NK-92 (cell line): ENCODE data around the gene SSPN.

Source experiments
- DNase-seq: peaks from one replicate; lab custom pipeline; 2025; ENCODE audit not compliant: unreplicated experiment; lab: John Stamatoyannopoulos, UW

The SSPN gene

DNA sequence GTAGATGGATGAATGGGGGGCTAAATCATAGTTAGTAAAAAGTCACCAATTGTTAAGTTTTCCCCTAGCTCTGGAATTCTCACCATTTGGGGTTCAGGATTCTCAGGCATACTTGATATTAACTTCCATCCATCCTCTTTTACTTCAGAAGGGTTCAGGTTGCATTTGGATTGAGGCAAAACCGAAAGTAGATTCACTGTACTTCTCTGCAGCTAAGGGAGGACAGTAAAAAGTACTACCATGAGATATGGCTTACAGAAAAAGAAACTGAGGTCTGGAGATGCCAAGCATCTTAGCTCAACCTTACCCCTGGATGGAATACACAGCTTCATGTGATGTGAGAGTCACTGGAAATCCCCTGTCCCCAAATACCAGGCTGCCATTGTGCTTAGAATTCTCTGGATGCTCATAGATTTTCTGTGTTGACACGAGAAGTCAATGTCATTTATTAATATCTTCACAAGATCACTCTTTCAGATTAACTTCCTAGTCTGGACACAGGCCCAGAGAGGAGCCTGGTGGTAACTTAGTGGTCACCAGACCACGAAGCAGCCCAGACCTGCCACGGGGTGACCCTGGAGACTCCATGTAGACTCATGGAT lies 87.1 kb downstream of the SSPN start:
- DNase-seq = no peak

DNA sequence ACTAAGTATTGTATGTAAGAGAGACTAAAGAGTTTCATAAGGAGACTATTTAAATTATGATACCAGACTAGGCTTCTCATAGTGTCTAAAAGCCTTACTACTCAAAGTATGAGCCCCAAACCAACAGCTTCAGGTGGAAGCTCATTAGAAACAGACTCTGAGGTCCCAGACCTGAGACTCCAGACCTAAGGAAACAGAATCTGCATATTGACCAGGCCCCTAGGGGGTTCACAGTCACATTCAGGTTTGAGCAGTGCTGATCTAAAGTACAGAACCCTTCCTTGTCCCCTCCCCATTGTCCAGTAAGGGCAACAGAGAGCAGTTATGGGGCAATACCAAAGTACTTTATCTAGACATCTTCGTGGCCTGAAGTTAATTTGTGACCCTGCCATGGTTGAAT lies 87.7 kb downstream of the SSPN start:
- no peak for DNase-seq

DNA sequence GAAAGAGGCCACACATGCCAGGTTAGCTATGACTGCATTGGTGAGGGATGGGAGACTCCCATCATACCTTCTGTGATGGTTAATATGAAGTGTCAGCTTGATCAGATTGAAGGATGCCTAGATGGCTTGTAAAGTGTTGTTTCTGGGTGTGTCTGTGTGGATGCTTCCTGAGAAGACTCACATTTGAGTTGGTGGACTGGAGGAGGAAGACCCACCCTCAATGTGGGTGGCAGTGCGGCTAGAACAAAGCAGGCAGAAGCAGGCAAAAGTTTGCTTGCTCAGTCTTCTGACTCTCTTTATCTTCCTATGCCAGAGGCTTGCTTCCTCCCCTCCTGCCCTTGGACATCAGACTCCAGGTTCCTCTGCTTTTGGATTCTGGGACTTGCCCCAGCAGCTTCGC lies 88.2 kb downstream of the SSPN start:
- no peak for DNase-seq

DNA sequence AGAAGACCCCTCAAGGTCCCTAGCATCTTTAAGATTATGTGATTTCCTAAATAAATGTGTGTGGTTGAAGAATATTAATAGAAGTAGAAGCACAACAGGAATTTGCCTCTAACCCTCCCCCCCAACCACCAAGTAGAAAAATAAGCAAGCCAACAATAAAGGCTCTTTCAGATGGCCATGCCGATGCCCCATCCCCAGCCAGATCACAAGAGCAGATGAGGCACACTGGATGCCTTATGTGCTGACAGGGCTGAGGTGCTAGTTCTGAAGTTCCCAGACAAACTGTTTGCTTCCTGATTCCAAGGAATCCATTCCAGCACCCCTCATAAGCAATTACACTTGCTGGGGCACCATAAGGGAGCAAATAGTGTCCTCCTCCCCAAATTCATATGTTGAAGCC lies 90.0 kb downstream of the SSPN start:
- DNase-seq = no peak

DNA sequence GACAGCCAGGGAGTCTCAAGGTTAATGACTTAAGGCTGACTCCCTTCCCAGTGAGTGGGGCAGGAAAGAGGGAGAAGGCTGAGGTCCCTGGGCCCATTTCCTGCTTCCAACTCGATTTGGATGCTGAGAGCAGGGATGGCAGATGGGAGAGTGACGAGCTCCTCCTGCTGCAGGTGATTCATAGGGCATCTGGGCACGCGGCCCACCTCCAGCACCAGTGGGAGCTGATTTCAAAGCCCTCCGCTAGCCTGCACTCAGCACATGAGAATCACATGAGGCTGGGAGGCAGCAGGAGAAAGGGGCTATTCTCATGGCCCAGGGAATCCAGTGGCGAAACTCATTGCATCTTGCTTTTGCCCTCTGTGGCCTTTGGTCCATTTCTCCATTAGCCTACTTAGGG lies 90.8 kb downstream of the SSPN start:
- DNase-seq = no peak

DNA sequence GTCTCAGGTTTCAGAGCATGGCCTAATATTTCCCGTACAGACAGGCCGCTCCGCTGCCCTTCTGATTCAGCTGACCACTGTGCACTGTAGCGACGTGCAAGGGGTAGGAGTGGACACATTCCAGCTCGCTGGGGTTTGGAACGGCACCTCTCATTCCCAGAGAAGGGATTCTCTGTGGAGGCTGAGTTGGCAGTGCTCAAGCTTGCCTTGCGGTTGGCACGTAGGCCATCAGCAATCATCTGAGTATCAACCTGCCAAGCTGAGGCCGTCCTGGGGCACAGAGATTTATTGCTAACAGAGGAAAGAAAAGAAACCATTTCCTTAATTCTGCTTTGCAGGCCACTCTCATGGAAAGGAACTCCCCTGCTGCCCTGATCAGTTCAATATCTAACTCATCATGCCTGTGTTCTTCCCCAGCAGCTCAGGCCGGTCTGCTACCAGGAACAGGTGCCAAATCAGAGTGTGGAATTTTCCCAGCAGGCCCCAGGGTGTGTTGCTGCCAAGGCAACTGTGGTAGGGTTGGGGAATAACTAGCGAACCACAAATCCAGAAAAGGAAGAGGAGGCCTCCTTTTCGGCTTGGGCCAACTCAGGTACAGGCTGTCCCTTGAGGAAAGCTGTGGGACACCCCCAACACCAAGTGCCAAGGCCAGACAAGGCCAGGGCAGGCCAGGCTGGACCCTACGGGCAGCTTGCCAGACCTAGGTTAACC lies 92.5 kb downstream of the SSPN start:
- DNase-seq = no peak

DNA sequence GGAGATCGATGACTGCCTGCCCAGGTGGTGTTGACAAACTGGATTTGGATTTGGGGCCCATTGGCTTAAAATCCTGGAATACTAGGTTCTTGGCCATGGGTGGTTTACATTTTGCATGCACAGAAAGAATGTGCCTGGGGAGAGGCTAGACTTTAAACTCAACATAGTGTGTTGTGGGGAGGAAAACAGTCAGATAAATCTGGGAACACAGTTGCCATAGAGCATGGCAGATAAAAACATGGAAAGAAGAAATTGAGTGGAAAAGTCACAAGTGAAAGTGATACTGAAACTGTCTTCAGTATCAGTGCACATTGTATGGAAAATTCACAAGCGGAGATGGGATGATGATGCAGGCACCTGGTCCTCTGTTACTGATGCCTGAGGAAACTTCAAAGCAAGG lies 95.2 kb downstream of the SSPN start:
- DNase-seq = no peak

DNA sequence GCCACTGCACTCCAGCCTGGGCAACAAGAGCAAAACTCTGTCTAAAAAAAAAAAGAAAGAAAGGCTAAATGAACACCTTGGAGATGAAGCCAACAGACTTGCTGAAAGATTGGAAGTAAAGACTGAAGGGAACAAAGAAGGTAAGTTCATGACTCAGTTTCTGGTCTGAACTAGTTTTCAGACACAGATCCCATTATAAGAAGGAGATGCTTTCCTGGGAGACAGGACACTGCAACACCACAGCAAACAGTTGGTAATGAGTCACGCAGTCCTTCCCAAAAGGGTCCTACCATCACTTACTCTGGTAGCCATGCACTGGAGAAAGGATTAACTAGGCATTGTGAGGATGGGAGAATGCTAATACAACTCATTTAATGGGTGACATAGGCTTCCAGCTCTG lies 97.2 kb downstream of the SSPN start:
- DNase-seq = no peak

DNA sequence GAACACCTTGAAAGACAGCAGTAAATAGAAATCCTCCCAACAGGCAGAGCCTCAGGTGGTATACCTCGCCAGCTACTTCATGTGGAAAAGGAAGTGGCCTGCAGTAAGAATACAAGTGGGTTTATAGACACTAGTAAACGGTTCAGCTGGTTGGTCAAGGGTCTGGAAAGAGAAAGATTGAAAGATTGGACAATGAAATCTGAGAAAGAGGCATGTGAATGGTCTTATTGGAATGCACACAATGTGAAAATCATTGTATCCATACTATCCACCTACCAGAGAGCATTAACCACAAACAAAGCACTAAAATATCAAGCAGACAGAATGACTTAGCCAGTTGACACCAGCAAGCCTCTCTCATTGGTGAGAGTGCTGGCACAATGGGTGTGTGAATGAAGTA lies 98.2 kb downstream of the SSPN start:
- no peak for DNase-seq

DNA sequence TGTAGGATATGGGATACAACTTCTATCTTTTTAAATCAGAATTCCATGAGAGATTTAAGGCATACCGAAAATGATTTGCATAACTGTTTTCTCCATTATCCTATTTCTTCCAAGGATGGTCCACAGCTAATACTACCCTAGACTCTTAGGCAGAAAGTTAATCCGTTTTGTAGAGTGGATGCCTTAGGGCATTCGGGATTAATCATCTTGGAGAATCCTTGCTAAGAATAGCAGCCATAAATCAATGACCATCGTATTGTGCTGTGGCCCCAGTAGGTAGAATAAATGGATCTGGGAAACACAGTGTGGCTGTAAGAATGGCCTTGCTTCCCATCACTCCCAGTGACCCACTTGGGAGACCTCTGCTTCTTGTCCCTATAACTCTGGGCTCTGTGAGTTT lies 99.6 kb downstream of the SSPN start:
- DNase-seq = no peak

DNA sequence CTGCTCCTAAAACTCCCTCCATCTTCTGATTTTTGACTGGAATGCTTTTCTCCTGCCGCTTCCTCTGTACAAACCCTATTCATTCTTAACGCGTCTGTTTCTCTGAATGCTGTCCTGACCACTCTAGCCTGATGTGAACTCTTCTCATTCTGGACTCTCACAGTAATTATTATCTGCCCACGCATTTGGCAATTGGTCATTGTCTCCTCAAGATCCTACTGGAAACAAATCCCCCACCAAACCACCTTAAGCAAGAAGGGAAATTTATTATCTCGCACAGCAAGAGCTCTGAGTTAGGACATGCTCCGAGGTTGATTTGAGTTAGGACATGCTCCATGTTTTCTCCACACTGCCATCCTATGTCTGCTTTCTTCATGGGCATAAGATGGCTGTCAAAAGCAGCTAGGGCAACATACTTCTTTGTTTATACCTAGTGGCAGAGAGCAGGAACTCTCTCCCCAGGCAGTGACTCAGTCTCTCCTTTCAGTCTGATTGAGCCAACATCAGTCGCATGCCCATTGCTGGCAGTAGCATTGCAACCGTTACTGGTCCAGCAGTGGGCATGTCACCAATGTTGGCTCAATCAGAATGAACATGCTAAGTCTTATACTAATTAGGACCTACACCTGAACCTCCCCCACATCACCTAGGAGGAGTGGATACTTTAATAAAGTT lies 102.2 kb downstream of the SSPN start:
- DNase-seq = no peak

DNA sequence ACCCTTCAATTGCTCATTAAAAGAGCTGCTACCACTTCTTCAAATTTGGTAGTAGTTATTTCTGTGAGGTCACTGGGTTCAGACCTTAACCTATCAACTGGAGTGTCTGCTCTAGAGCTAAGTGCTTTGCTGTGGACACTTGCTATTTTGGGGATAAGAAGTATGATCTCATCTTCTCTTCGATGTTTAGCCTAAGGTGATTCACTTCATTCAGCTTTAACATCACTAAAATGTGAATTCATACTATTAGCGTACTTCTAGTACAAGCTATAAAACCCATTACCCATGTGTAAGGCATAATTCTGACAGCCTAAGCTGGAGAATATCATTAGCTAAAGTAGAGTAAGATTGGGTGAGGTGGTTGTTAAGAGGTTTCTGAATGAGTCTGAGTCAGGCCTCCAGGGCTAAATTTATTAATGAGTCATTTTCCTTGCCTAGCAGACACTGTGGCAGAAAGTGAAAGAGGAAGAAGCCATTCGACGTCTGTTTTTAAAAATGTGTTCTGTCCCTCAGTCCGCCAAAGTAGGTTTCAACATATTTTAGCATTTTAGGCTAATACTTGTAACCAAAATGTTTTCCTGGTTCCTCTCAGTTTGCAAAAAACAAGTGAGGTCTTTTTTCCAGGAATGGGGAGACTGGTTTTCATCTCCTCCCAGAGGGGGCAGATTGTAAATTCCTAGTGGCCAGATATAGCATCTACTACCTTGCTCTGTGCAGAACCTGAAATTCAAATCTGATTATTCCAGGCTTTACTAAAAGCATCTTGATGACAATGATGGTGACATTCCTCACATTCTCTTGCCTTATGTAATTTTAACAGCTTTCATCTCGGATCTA lies 103.6 kb downstream of the SSPN start:
- DNase-seq = no peak

DNA sequence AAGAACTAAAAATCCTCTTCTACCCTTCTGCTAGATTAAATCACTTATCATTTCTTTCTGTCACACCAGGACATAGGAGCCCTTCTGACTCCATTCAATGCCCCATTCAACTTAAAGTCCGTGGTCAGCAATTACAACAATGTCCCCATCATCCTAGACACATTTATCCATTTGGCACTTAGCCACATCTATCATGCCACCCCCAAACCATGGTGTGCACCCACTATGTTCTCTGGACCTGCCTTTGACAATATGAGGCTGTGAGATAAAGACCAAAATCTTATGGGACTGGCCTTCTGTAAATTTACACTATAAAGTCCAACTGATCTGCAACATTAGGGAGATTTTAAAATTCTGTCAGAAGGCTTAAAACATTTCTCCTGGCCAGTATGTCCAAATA lies 104.4 kb downstream of the SSPN start:
- DNase-seq = no peak
